Ovary (tissue), 9 donors: ENCODE measurements around the gene MPZL2. TPM values are rescaled to one million over a fixed set of nuclear protein-coding genes. Genes with fewer than 3 reads are reported as not detected.

Experiments
- DNase-seq, 5 donors: peaks; one replicate each; pipeline ENCODE4 v3.0.0-alpha.2; 2019 to 2020
- H3K27ac ChIP-seq, 2 donors: fragments of 200-600 bp; one replicate each; pipeline versions ENCODE4 v1.5.1 to v1.8.0; 2019 to 2022
- H3K27me3 ChIP-seq: fragments of 200-600 bp; one replicate; pipeline ENCODE4 v1.8.0; 2022
- H3K36me3 ChIP-seq: fragments of 200-600 bp; sonication (generic); one replicate; pipeline ENCODE4 v1.5.1; 2019
- H3K4me1 ChIP-seq: one replicate; pipeline ENCODE4 v1.8.1; 2013; ENCODE audit warnings: mild to moderate bottlenecking, moderate library complexity; ENCODE audit not compliant: insufficient read depth
- H3K4me3 ChIP-seq: fragments of 200-600 bp; sonication (generic); one replicate; pipeline ENCODE4 v1.5.1; 2017
- H3K9me3 ChIP-seq, 2 donors: fragments of 200-600 bp in 1 of 2; sonication (generic) in 1 of 2; one replicate each; pipeline versions ENCODE4 v1.5.1 to v1.8.1; 2013 to 2019; ENCODE audit warnings: mild to moderate bottlenecking in 1 of 2, moderate library complexity in 1 of 2
- CTCF ChIP-seq, 3 donors: fragments of 450-650 bp in 2 of 3; fragments of 200-600 bp in 1 of 3; IDR thresholded peaks; one replicate each; pipeline versions ENCODE4 v1.5.1 to v1.8.0; 2016 to 2022; ENCODE audit warnings: antibody characterized with exemption in 3 of 3, mild to moderate bottlenecking in 1 of 3
- EP300 ChIP-seq: sonication (generic); formaldehyde crosslinking; IDR thresholded peaks from one replicate; pipeline ENCODE4 v1.6.1; 2017; ENCODE audit warnings: antibody characterized with exemption
- POLR2A ChIP-seq: fragments of 450-650 bp; IDR thresholded peaks from one replicate; pipeline ENCODE4 v1.6.1; 2017; ENCODE audit warnings: antibody characterized with exemption, mild to moderate bottlenecking, moderate library complexity
- WGBS, 3 donors: extraction: QIAGEN DNeasy Blood & Tissue Kit in 1 of 3; methylation state at CpG; one replicate each; pipeline versions ENCODE4 v1.1.5 to v1.1.7; 2013 to 2017; 5-methylcytosine and 5-hydroxymethylcytosine counted together
- intact Hi-C, 4 donors: fragments of 100-400 bp; cut with DNase I; formaldehyde crosslinking; loops; one replicate each; pipeline versions ENCODE4 v1.11.0 to v1.15.1; 2022 to 2023
- polyA plus RNA-seq, 2 donors: library from polyadenylated mRNA; stranded (reverse); fragments of 200-250 nt in 1 of 2; fragments of 350-450 nt in 1 of 2; fragmentation: Illumina TruSeq in 1 of 2; extraction: RNeasy Lipid Tissue Mini Kit (QIAGEN cat#74804) in 1 of 2; gene quantifications; one replicate each; pipeline ENCODE4 v1.2.3, GENCODE V29; 2013 to 2014
- total RNA-seq, 7 donors: library from RNA; depleted of rRNA in 2 of 7; stranded (reverse); fragments of >200 nt in 2 of 7; fragmentation: NEBNext Ultra II Directional in 3 of 7; extraction: Animal tissue kit (Norgen Biotek cat#: 25700) in 3 of 7; gene quantifications; one replicate each; pipeline versions ENCODE4 v1.1.0 to v1.2.4, GENCODE V29; 2016 to 2023
- donor health status: DM: no; HTN: no; CAD: no; lungs with moderate emphysema.
- donor health status: DM: no; HTN: no; CAD: no.
- donor health status: Bipolar disorder and iron deficiency.
- donor health status: DM: yes; HTN: yes; CAD: no.
- donor health status: DM: no; HTN: no; CAD: no.
- donor health status: DM: yes; HTN: yes; CAD: no.

MPZL2 gene
- total and polyA plus RNA-seq, 9 donors = 4.4 to 42.5 (median 9.6) TPM

GRCh38 chr11:118243161-118243560 lies 20.9 kb downstream of the MPZL2 start:
- no peak for TF ChIP-seq CTCF (IDR thresholded peaks at IDR 0.05)
- no peak for TF ChIP-seq EP300
- TF ChIP-seq POLR2A = no peak

GRCh38 chr11:118241764-118242098 lies 22.4 kb downstream of the MPZL2 start:
- intact Hi-C loops = no loop called here
- no peak overlapping the region for H3K4me3 ChIP-seq
- 64 to 83% (median 79%) methylated on average over 1 of the region's 1 CpG for WGBS, 3 donors
- DNase-seq = no peak
- TF ChIP-seq CTCF (IDR thresholded peaks at IDR 0.05) (no peak), POLR2A (no peak), EP300 (no peak)
- no peaks in the 10 kb centered on the region for H3K9me3 ChIP-seq
- no peaks in the 10 kb centered on the region for H3K27me3 ChIP-seq
- H3K27ac ChIP-seq = no peak overlapping the region
- H3K4me1 ChIP-seq = no peaks in the 10 kb centered on the region
- H3K36me3 ChIP-seq = no peaks in the 10 kb centered on the region

More at GRCh38 chr11:118243161-118243560, 20.9 kb downstream of the MPZL2 start:
- WGBS, 3 donors = 56 to 70% (median 60%) methylated on average over 7 to 8 of the region's 8 CpGs
- intact Hi-C loops = no loop called here
- DNase-seq = no peak
- Histone ChIP-seq H3K9me3 (no peaks in the 10 kb centered on the region), H3K4me3 (no peak overlapping the region), H3K4me1 (no peaks in the 10 kb centered on the region), H3K27me3 (no peaks in the 10 kb centered on the region), H3K27ac (no peak overlapping the region), H3K36me3 (no peaks in the 10 kb centered on the region)

GRCh38 chr11:118240999-118241763 lies 22.9 kb downstream of the MPZL2 start:
- no peak for DNase-seq
- H3K27me3 ChIP-seq = no peaks in the 10 kb centered on the region
- no peak overlapping the region for H3K4me3 ChIP-seq
- intact Hi-C loops = no loop called here
- no peaks in the 10 kb centered on the region for H3K4me1 ChIP-seq
- no peaks in the 10 kb centered on the region for H3K36me3 ChIP-seq
- no peaks in the 10 kb centered on the region for H3K9me3 ChIP-seq
- WGBS, 3 donors = 34 to 51% (median 39%) methylated on average over 9 of the region's 9 CpGs
- no peak overlapping the region for H3K27ac ChIP-seq
- TF ChIP-seq EP300 = no peak
- no peak for TF ChIP-seq CTCF (IDR thresholded peaks at IDR 0.05)
- no peak for TF ChIP-seq POLR2A

GRCh38 chr11:118239509-118240205 lies 24.4 kb downstream of the MPZL2 start:
- DNase-seq = no peak
- TF ChIP-seq POLR2A (no peak), EP300 (no peak), CTCF (IDR thresholded peaks at IDR 0.05) (no peak)
- no peaks in the 10 kb centered on the region for H3K36me3 ChIP-seq
- no peak overlapping the region for H3K4me3 ChIP-seq
- H3K4me1 ChIP-seq = no peaks in the 10 kb centered on the region
- H3K27ac ChIP-seq = no peak overlapping the region
- no peaks in the 10 kb centered on the region for H3K27me3 ChIP-seq
- WGBS, 3 donors = 78 to 81% (median 78%) methylated on average over 5 of the region's 5 CpGs
- H3K9me3 ChIP-seq = no peaks in the 10 kb centered on the region
- intact Hi-C loops = no loop called here
